Cardiac fibroblast (primary cell): ENCODE measurements around the gene NRG3.

Source experiments
- DNase-seq, 2 donors: peaks; one replicate each; pipeline versions ENCODE4 v3.0.0 to v3.0.0-alpha.2; 2010; ENCODE audit warnings: low read depth in 2 of 2
- H3K4me3 ChIP-seq, 2 donors: replicated peaks in 1 of 2; 1 replicate in 1 of 2; 2 replicates in 1 of 2; pipeline ENCODE4 v1.5.1; 2011; ENCODE audit warnings: low read depth in 2 of 2, low read length in 2 of 2, mild to moderate bottlenecking in 2 of 2, moderate library complexity in 1 of 2
- TF ChIP-seq, protein P1 (sequence below): IDR thresholded peaks from one replicate; pipeline ENCODE4 v1.5.1; 2011; ENCODE audit warnings: low read depth, mild to moderate bottlenecking, low read length, inconsistent platforms

NRG3 gene

DNA sequence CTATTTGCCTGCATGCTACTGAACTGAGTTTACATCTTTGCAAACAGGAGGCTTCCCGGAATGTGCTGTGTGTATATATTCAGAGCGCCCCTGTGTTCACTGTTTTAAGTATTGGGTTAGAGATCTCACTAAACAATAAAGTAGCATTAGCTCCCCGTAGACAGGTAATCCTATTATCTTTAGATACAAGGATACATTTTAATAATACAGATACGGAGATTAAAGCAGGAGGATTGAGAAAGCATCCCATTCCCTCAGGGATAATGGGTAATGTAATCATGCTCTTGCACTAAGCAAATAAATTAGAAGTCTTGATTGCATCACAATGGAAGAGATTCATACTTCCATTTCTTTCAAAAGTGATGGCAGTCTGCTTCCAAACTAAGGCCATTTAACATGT is 809.0 kb downstream of the NRG3 start:
- DNase-seq = no peak
- TF ChIP-seq, protein P1, sequence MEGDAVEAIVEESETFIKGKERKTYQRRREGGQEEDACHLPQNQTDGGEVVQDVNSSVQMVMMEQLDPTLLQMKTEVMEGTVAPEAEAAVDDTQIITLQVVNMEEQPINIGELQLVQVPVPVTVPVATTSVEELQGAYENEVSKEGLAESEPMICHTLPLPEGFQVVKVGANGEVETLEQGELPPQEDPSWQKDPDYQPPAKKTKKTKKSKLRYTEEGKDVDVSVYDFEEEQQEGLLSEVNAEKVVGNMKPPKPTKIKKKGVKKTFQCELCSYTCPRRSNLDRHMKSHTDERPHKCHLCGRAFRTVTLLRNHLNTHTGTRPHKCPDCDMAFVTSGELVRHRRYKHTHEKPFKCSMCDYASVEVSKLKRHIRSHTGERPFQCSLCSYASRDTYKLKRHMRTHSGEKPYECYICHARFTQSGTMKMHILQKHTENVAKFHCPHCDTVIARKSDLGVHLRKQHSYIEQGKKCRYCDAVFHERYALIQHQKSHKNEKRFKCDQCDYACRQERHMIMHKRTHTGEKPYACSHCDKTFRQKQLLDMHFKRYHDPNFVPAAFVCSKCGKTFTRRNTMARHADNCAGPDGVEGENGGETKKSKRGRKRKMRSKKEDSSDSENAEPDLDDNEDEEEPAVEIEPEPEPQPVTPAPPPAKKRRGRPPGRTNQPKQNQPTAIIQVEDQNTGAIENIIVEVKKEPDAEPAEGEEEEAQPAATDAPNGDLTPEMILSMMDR = no peak
- no peak overlapping the region for H3K4me3 ChIP-seq

DNA sequence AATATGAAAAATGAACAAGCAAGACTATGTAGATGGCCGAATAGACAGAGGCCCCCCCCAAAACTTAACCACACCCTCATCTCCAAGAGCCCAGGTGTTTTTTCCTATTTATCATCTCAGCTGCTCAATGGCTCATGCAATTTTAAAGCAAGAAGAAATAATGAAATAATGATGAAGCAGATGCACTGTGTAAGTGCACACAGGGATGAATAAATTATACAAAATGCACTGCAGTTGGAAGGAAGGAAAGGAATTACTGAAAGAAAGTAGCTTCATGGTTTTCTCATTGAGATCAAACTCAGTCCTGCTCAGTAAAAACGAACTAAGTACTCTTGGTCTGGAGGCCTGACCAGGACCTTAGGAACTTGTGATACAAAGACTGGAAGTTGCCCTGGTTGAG is 810.1 kb downstream of the NRG3 start:
- TF ChIP-seq, protein P1 = no peak
- DNase-seq = no peak
- H3K4me3 ChIP-seq = no peak overlapping the region

DNA sequence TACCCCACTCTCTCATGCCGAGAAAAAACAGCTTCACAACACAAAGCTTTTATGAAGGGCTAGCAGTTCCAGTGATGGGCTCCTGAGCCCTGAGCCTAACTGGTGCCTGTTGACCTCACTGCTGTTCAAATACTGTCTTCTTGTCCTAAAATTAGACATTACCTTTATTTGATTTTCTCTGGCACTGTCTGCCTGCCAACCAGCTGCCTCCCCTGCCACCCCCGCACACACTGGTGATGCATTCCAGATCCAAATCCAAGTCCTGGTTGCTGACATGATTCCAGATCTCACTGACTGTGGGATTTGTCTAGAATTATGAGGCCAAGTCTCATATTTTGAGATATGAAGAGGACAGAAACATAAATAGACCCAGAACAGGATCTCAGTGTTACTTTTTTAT is 816.2 kb downstream of the NRG3 start:
- no peak for DNase-seq
- no peak overlapping the region for H3K4me3 ChIP-seq
- TF ChIP-seq, protein P1 = no peak

DNA sequence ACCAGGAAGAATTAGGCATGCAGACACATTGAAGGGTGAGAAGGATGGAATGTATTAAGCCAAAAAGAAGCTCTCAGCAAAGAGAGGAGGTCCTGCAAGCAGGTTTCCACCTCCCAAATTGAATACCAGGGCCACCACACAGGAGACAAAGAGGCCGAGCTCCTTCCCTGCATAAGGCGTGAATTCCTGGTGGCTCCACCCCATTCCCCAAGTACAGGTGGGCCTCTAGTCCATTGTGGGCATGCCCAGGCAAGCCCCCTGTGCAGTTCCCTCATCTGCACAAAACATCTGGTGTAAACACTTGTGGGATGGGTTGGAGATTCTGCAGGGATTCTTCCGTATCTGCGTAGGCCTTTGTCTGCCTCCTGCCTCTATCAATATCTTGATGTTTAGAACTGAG is 817.5 kb downstream of the NRG3 start:
- DNase-seq = no peak

DNA sequence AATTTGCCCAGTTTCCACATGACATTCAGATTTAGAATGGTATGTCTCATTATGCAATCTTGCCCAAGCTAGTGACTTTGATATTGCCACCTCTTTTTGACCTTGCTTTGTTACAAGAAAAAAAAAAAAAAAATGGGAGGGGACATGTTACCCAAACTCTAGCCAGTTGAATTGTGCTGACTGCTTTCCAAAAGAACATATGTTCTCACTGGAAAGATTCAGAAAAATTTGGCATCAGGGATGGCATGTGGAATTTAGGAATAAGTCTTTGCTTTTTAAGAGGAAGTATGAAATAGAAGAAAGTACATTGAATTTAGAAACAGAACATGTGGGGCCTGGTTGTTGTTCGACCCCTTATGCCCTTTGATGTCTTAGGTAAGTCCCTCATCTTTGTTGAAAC is 846.8 kb downstream of the NRG3 start:
- TF ChIP-seq, protein P1 = no peak
- DNase-seq = no peak
- H3K4me3 ChIP-seq = no peak overlapping the region

More for the DNA sequence above, 817.5 kb downstream of the NRG3 start:
- TF ChIP-seq, protein P1 = no peak
- H3K4me3 ChIP-seq = no peak overlapping the region

DNA sequence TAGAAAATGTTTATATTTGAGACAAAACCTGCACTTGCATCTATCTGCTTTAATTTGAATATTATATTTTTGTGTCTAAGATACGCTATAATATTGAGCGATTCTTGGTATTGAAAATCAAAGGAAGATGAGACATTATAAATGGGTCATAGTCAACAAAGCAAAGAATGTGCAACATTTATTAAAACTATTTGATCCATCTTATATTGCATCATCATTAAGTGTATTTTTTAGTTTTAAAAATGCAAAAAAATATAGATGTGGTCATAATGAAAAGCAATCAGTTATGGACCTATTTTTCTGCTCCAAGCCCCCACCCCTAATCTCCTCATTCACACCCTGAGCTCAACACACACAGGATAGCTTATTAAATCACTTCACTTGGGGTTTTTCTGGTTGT is 847.3 kb downstream of the NRG3 start:
- no peak overlapping the region for H3K4me3 ChIP-seq
- DNase-seq = no peak
- TF ChIP-seq, protein P1 = no peak

DNA sequence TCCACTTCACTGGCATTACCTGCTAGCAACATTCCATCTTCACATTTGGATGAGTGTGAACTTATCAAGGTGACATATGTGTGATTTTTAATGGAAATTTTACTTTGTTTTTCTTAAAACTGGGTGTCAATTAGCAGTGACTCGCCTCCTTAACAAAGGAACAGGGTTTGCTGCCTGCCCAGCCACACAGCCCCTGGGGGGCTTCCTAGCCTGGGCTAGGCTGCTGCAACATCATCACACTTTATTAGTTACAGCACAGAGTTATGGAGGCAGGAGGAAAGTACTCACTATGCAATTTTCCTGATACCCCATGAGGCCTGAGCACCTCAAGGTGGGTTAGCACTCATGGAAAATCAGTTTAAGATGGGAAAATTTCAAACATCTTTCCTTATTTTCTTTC is 861.3 kb downstream of the NRG3 start:
- DNase-seq = no peak
- H3K4me3 ChIP-seq = no peak overlapping the region
- TF ChIP-seq, protein P1 = no peak
